GM12891 (cell line): ENCODE results near the gene GSTK1.

Experiments used
- POLR2A ChIP-seq: IDR thresholded peaks from 2 replicates; pipeline ENCODE4 v1.6.1; 2011; ENCODE audit warnings: low read depth, low read length, control low read depth
- POLR2AphosphoS5 ChIP-seq: IDR thresholded peaks from 2 replicates; pipeline ENCODE4 v1.6.1; 2011; ENCODE audit warnings: low read depth, low read length, control low read depth
- TAF1 ChIP-seq: IDR thresholded peaks from 2 replicates; pipeline ENCODE4 v1.6.1; 2011; ENCODE audit warnings: low read depth, low read length, control low read depth

GRCh38 chr7:143271240-143271639 lies 8.0 kb downstream of the GSTK1 start:
- TF ChIP-seq TAF1 (no peak), POLR2A (no peak), POLR2AphosphoS5 (no peak)
